K562 treated with DMSO at 1 percent for 48 hours (cell line): ENCODE results near the gene NOS1. TPM values are rescaled to one million over a fixed set of nuclear protein-coding genes. Genes with fewer than 3 reads are reported as not detected.

Experiments used
- total RNA-seq: library from RNA; unstranded; fragments of 300-600 nt; gene quantifications from 2 replicates; pipeline ENCODE4 v1.2.3, GENCODE V29; 2022; ENCODE audit warnings: low replicate concordance; ENCODE audit errors: extremely low read depth

The NOS1 gene
- not detected in 2 replicates for total RNA-seq

DNA sequence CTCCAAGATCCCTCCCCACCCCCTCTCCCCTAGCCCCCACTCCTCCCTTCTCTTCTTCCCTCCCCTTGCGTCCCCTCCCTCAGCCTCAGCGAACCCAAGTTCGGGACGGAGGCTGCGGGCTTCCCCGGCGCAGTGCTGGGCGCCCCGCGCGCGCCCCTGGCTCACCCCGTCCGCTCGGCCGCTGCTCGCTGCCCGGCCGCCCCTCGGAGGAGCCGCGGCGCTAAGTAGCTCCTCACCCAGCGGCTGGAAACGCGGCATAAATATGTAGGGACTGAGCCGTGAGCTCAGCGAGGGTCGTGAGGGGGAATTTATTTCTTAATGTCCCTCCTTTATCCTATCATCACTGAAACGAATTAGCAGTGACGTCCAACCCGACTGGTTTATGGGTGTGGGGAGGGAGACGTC lies at the start of gene NOS1:
TSS of gene NOS1 (minus strand) at position 280 of the 405 bp plus-strand sequence. CDS start 30,557 bp downstream, outside the sequence.

DNA sequence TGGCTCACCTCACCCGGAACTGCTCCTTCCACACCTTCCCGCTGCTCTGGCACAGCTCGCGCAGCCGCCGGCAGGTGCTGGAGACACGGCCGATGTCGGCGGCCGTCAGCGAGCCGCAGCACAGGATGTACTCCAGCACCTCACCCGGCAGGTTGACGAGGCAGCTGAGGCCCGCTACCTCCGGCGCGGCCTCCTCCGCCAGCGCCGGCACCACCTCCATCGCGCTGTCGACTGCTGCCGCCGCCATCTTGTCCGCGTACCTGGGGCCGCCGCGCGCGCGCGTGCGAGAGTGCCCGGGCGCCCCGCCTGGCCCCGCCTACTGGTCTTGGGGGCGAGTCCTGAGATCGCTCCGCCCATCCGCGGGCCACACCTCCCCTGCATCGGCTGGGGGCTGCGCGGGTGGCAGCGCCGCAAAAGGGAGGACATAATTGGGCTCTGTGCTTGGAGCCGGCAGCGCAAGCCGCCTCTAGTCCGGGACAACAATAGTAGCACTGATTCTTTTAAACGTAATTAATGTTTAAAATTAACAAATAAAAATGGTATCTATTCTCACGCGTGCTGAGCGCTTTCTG lies 171.1 kb downstream of the NOS1 start, which contains the start of gene FBXO21:
TSS of gene FBXO21 (minus strand) at position 261 of the 572 bp plus-strand sequence. CDS start at position 247, 14 bp downstream.

Other genes starting within 250 kb of the NOS1 start
- gene FBXO21, start 171.2 kb downstream of the NOS1 start, total RNA-seq: not detected in 2 replicates